ENCODE results near the gene DSC2.
"Not testable (repeated sequence)": the region's sequence is repeated elsewhere in the genome, so short reads cannot be mapped to it uniquely, and the experiment has no call there.

The DSC2 gene

DNA sequence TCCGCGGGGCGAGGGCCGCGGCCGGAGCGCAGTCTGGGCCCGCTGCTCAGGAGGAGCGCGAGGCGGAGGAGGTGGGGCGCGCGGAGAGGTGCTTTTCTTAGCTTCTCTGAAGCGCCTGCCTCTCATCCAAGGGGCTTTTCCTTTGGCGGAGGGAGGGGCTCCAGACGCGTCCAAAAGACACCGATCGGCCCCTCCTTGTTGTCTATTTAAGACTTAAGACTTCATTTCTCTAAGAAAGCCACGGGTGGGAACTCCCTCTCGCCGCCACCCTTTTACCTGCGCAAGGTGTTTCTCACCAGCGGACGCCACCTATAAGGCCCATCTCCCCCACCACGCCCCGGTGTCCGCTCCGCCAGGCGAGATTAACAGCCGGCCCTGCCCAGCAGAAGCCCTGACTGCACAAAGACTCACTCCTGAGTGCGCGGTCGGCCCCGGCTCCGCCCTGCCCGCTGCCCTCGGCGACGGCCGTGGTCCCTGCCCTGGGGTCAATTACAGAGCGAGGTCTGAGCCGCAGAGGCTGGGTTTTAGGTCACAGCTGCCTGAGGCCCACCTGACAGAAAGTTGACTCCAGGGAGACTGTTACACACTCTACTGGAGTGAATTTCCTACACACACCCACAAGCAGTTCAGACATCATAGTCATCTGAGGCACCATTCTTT, at the start of gene DSC2:
TSS of gene DSC2 (minus strand) at position 397 of the 660 bp plus-strand sequence. CDS start 450 bp downstream, outside the sequence.
- no peak for DNase-seq

DNA sequence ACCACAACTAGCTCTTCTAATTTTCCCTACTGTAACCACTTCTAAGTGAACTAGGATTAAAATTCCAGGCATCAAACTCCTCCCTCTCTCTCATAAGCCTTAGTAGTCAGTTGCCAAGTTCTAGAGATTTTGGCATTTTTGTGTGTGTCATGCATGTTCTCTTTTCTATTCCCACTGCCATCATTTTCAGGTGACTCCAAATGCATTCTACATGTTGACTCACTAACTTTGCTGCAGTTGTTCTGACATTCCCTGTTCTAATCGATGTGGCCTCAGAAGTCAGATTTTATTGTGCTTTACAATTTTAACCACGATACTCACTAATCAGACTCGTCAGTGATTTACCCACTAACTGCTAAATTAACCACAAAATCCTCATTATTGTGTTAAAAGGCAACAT, 47.1 kb upstream of the DSC2 start:
- DNase-seq = no peak

DNA sequence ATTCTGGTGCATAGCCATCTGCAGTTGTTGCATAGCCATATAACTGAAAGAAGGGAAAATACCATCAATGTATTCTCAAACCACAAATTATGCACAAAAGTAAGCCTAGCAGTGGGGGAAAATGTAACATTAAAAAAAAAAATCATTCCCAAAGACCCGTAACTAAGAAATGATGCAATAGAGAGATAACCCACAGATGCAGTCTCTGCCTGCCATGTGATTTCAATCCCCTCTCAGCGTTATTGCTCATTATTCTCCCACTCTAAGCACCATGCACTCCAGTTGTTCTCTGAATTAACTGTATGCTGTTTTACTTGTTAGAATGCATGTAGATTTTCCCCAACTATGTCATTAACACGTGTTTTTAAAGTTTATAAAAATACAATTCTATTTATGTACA, 46.4 kb upstream of the DSC2 start:
- DNase-seq = no peak

DNA sequence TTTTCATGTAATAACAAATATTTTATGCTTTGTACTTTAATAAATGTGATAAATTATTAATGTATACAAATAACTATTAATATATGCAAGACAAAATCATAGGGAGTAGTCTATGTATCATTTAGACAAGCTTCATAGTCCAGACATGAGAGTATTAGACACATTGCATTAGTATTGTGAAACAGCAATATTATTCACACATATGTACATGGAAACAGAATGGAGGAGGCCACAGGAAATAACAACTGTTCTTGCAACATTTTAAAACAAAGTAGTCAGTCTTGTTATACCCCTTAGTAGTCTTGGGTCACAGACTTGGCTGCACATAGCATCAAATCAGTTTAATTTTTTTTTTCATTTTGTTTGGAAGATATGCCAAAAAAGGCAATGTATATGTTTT, 44.6 kb upstream of the DSC2 start:
- no peak for DNase-seq

DNA sequence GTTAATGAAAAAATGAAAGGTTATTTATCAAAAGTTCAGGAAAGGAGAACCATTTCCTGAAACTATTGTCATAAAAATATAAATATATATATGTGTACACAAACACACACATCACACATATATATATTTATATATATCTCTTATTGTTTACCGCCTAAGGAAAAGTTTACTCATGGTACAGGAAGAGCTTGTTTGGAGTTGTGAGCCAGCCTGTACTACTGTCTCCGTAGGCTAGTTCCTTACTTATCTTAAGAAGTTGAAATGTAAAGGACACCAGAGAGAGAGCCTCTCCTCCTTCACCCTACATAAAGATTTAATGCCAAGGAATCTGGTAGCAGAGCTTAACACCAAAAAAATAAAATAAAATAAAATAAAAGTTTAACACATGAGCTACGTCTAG, 40.8 kb upstream of the DSC2 start:
- DNase-seq = no peak

DNA sequence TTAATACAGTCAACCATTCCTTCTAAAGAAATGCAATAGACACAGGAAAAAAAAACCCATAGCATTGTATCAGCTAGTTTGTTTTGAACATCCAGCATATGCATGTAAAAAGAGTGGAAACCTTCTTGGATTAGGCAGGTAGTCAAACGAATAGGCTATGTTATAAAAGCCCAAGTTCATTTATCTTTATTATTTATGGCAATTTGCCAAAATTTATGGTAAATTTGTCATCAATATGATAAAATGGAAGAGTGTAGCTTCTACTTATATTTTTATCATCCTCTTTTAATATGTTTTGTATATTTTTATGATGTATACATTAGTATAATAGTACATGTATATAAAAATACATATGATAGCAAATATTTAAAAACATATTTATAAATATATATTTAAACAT, 36.5 kb upstream of the DSC2 start:
- DNase-seq = no peak

DNA sequence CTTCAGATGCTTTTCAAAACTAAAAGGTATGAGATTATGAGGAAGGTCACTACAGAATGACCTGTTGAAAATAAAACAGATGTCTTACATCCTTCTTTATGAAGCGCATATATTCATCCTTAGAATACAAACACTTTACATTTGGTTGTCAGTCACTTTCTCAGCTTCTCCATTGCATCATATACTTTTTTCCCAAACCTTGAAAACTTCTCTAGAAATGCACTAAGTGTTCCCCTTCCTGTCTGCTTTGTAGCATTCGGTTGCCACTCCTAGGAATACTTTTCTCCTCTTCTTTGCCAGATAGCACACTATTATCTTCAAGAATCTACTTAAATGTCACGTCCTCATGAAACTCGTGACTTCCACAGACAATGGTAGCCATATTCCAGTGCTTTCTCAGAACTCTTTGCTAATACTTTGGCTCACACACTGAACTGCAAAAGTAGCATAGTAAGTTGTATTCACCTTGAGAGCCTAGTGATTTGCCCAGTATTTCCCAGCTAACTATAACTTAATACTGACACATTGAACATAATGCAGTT, 32.8 kb upstream of the DSC2 start:
- no peak for DNase-seq

DNA sequence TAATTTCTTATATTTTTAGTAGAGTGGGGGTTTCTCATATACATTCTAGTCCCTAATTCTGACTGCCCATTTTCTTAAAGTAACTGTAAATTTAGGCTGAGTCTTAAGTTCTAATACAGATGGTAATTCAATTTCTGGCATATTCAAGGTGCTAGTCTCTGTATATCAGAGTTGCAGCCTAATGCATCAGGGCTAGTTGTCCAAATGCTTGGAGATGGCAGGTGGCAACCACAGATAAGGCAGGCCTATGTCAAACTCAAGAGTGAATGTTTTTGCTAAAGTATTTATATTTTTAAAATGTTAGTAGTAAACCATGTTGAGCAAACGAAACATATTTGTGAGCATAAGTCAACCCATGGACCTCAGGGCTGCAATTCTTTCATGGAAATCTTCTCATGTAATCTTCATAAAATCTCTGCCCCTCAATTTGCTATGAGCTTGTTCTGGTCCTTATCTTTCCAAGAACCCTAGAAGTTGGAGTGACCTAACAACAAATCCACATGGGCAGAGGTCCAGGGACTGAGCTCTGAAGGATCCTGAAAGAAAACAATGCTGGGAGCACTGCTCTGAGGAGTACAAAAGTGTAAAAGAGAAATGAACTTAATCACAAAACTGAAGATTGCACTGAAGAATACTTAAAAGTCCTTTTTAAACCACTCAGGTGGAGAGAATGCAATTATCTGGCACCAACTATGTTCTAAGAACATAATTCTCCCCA, 27.3 kb upstream of the DSC2 start:
- DNase-seq = no peak

DNA sequence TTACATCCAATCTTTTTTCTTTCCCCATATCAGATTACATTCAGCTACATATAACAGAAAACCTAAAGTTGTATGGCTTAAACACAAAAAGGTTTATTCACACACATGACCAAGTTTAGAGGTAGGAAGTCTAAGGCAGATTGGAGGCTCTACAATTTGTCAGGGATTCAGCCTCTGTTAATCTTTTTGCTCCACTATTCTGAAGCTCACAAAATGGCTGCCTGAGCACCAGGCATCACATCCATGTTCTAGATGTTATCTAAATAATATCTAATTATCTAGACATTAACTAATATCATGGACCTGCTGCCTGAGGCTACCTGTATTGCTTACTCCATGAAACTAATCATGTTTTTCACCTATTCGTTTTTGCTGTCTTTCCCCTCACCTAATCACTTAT, 23.7 kb upstream of the DSC2 start:
- no peak for DNase-seq

DNA sequence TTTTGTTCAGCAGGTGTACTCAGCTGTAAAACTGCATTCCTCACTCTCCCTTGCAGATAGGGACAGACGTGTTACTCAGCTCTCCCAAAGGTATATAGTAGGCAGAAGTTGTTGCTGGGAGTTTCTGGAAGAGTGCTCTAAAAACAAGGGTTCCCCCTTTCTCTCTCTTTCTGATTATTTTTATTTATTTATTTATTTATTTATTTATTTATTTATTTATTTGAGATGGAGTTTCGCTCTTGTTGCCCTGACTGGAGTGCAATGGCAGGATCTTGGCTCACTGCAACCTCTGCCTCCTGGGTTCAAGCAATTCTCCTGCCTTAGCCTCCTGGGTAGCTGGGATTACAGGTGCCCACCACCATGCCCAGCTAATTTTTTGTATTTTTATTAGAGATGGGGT, 20.9 kb upstream of the DSC2 start:
- not testable (repeated sequence) for DNase-seq

DNA sequence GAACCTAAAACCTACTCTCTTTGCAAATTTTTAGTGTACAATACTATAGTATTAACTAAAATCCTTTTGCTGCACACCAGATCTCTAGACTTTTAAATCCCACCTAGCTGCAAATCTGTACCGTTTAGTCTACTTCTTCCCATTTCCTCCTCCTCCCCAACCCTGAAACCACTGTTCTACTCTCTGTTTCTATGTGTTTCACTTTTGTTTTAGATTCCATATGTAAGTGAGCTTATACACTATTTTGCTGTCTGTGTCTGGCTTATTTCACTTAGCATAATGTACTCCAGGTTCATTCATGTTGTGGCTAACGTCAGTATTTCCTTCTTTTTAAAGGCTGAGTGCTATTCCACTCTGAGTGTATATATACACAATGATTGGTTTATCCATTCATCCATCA, 18.4 kb upstream of the DSC2 start:
- no peak for DNase-seq

DNA sequence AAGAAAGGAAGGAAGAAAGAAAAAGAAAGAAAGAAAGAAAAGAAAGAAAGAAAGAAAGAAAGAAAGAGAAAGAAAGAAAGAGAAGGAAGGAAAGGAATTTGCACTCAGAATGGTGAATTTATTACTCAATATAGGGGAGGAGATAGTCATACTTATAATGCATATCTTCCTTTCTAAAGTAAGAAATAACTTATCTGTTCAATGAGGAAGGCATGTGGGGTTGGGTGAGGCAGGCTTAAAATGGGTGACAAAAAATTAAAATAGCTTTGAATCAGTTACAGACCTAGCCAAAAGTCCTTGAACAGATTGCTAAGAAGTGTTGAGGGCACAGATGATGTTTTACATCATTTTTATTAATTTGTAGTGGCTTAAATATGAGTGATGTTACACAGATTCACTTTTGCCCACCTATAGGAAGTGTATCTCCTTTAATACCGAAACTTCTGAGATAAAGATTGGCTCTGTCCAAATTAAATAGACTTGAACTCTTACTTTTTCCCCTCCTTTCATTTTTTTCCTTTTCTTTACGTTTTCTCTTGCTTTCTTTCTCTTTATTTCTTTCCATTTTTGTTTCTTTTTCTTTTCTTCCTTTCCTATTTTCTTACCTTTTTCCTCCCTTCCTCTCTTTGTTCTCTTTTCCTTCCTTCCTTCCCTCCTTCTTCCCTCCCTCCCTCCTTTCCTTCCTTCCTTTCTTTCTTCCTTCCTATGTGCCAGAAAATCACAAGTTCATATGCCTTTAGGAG, 14.8 kb upstream of the DSC2 start:
- no peak for DNase-seq

DNA sequence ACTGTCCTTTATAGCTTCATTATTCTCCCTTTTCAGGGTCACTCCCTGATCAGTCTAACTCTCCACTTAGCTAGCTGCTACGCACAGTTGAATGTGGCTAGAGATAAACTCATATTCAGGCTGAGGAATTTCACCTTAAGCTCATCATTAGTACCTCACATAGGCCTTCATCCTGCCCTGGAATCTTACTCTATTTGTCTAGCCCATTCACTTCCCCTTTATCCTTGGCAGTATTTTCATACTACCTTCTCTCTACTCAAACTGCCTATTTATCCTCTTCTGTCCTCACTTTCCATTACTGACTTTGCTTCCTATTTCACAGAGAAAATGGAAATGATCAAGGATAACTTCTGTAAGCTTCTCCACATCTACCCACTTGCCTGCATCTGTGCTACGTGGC, 10.6 kb upstream of the DSC2 start:
- DNase-seq = no peak

DNA sequence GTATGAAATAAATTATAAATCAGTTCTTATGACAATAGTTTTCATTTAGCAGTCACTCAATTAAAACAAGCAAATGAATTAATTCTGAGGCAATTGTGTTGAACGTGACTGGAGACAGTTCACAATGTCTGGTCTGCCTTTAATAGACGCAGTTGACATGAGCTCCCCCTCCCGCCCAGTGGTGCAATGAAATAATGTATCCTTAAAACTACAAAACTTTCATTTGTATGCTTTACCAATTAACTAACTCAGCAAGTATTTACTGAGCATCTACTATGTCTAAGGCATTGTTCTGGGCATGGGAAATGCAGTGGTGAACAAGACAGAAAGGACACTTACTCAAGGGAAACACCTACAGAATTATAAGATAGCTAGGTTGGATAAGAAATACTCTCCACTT, 3.5 kb upstream of the DSC2 start:
- DNase-seq = no peak

DNA sequence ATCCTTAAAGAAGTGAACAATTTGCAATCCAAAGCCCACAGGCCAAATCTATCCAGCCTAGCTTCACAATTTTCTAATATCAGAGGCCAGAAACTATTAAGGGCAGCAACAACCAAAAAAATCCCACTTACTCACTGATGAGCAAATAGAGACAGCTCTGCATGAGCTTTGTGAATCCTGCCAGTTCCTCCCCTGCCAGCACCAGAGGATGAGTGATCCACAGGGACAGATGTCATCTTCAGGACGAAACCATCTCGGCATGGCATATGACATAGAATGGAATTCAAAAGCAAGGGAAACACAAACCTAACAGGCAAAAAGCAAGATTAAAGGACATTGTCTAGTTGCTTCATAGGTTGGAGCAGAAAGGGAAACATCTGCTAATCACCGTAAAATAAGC, 2.2 kb upstream of the DSC2 start:
- no peak for DNase-seq

DNA sequence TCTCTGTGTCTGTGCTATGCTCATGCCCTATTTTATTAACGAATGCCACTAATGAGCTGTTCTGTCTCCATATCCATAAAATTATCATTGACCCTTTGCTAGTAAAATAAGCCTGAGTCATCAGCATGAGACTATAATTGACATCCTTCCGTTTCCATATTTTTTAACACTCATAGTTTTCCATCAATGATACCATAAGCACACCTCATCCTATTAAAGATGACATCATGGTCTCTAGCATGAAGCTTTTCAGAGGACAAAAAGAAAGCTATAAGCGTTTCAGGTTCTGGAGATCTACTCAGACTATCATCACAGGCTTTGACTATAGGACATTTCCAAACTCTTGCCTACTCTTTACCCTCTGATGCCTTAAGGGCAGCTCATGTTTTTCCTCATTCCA, 1.2 kb upstream of the DSC2 start:
- no peak for DNase-seq

DNA sequence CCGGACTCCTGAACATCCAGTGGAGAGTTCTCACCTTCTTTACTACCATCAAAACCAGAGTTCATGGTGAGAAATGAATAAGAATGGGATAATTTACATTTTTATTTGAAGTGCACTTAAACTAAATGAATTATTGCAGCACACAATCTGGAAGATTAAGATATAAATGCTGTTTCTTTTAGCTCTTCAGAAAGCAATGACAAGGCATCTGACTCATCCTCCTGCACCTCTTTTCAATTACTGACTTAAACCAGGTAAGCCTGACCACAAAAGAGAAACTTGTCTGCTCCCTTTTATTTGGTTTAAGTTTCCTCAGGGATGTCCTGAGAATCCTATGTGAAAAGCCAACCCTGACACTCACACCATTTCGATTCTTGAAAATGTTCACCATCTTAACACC, 720 bp upstream of the DSC2 start:
- DNase-seq = no peak

DNA sequence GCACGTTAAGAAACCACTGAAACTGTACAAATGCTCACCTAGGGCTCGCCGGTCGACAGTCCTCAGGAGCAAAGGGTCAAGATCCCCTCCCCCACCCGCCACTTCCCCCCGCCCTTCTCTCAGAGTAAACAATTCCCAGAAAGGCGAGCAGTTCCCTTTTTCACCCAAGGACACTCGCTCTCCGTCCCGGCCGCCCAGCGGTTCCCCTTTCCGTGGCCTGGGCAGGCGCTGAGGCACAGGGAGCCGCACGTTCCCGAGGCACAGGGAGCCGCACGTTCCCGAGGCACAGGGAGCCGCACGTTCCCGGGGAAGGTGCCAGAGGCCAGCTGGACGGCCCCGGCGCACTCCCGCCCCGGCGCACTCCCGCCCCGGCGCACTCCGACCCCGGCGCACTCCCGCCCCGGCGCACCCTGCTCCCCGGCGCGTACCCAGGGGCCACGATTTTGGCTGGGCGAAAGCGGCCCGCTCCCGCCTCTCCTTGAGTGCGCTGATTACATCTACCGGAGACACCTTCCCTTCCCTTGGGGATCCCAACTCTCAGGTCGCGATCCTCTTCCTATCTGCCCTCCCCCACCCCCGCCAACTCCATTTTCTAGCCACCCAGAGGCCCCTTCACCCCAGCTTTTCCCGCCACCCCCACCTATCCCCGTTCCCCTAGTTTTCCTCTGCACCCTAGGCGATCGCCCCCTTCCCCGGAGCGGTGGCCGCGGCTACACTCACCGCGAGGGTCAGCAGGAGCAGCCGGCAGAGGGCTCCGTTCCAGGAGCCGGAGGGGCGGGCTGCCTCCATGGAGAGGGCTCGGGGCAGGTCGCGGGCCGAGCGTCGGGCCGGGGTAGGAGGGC, 817 bp downstream of the DSC2 start:
- DNase-seq = no peak

DNA sequence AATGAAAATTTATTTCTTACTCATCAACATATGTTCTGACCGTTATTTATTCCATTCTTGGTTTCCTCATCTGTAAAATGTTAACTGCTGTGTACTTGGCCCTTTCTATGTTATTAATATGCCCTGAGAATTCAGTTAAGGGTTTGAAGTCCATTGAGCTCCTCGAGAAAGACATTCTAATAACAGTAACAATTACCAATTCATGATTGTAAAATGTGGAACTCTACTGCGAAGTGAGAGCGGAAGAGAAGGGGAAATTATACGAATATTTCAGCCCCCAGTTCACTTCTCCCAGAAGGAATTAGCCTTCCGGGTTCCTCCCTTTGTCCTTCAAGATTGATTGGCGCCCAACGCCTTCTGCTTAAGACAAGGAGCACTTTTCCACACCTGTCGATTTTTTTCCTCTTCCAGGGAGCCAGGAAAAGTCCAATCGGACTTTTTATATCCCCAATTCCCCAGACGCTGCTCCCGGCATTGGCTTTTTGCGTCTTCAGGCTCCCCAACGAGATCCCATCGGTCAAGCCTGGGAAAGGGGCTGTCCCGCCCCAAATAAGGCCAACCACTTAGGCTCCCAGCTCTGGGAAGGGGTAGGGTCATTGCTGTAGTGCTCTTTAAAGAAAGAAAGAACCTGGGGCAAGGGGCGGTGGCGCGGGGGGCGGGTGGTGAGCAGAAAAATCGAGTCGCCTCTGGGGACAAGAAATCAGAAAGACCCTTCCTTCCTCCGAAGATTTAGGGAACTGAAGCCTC, 1.6 kb downstream of the DSC2 start:
- DNase-seq = no peak

DNA sequence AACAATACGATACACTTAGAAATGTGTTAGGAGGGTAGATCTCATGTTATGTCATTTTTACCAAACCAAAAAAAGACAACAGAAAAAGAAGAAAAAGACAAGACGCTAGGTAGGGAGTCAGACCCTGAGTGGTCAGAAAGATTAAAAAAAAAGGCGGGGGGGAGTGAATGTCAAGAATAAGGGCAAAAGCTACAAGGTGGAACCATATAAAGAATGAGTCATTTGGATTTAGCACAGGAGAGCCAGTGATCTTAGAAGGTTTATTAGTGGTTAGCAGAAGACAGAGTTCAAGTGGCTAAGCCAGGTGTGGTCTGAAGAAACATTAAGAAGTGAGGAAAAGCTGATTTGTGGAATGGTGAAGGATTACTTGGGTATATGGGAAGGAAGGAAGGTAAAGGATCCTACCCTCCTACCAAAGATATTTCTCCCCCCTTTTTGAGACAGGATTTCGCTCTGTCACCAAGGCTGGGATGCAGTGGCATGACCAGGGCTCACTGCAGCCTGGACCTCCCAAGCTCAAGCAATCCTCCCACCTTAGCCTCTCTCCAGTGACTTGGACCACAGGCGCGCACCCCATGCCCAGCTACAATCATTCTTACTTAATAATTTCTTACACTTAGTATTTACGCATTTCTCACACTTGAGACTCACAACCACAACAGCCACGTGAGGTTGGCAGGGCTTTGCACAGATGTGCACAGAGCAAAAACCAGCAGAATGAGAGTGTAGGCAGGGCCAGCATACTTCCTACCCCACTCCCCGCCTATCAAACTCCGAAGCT, 2.6 kb downstream of the DSC2 start:
- DNase-seq = no peak

DNA sequence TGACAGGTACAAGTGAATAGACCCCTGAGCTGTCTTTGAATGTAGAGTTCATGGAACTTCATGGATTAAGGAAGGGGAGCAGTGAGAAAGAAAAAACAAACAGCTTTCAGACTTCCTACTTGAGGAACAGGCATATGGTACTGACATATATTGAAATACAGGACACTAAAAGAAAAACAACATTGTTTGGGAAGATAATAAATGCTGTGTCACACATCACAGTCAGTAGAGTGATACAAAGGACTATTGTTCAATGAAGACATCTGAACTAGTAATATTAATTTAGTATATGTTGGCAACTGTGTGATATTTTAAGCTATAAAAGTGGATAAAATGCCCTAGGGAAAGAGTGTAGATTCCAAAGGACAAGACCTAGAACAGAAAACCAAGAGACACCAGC, 3.3 kb downstream of the DSC2 start:
- no peak for DNase-seq

All from NK-92 treated with Interleukin-12 subunit alpha and Interleukin-12 subunit beta, amount 100 ng/mL, for 24 hours (cell line).